Measurements from ENCODE around the gene SH3RF3.

SH3RF3 gene

DNA sequence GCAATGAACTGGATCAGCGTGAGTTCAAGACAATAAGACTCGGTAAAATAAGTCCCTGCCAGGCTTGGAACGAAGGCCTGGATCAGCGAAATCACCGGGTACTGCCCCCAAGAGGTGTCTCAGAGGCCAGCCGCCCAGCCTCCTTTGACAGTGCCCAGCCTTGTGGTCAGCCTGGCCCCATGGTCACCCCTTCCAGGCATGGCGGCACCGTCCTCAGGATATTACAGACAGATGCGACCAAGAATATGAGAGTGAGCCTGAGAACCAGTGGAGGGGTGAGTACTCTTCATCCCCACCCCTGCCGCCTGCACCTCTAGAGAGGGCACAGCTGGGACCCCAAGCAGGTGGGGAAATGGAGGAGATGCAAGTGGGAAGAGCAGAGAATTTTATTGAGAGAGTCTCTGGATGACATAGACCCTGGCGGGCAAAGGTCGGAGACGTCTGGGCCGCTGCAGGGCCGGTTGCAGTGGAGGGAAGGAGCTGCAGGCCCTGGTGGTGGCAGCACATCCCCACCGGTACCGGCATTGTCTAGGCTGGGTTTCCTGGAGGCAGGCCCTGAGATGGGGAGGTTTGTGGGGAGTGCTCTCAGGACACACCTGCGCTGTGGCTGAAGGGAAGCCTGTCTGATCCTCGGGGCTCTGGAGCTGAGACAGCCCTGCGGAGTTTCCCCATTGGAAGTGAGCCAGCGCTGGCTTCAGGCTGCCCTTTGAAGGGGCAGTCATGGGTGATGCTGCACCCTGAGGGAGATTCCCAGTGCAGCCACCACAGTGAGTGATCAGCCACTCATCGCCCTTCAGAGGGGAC is 294.8 kb downstream of the SH3RF3 start:
- no peak for TF ChIP-seq TAF1 (IDR thresholded peaks at IDR 0.05; ENCODE audit: low read depth, low read length)
- TF ChIP-seq POU2F2 (IDR thresholded peaks at IDR 0.05; ENCODE audit: low read depth, low read length) = no peak
- TF ChIP-seq POLR2A (IDR thresholded peaks at IDR 0.05; ENCODE audit: low read depth, low read length) = no peak
- TF ChIP-seq PAX5 (IDR thresholded peaks at IDR 0.05; ENCODE audit: insufficient read depth, low read length, severe bottlenecking) = no peak
- TF ChIP-seq SPI1 (IDR thresholded peaks at IDR 0.05; ENCODE audit: low read depth, low read length) = no peak
- no peak for TF ChIP-seq POLR2AphosphoS5 (IDR thresholded peaks at IDR 0.05; ENCODE audit: low read depth, low read length)
- DNase-seq (ENCODE audit: insufficient read length, low spot score) (no peak), FAIRE-seq (no peak)

DNA sequence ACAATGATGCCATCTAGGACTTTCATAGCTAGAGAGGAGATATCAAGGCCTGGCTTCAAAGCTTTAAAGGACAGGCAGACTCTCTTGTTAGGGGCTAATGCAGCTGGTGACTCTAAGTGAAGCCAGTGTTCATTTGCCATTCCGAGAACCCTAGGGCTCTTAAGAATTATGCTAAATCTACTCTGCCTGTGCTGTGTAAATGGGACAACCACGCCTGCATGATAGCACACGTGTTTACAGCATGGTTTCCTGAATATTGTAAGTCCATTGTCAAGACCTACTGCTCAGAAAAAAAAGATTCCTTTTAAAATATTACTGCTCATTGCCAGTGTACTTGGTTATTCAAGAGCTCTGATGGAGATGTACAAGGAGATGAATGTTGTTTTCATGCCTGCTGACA is 296.4 kb downstream of the SH3RF3 start:
- DNase-seq (ENCODE audit: insufficient read length, low spot score) = no peak
- TF ChIP-seq PAX5 (IDR thresholded peaks at IDR 0.05; ENCODE audit: insufficient read depth, low read length, severe bottlenecking) = no peak
- no peak for TF ChIP-seq TAF1 (IDR thresholded peaks at IDR 0.05; ENCODE audit: low read depth, low read length)
- TF ChIP-seq POU2F2 (IDR thresholded peaks at IDR 0.05; ENCODE audit: low read depth, low read length) = no peak
- TF ChIP-seq SPI1 (IDR thresholded peaks at IDR 0.05; ENCODE audit: low read depth, low read length) = no peak
- no peak for TF ChIP-seq POLR2AphosphoS5 (IDR thresholded peaks at IDR 0.05; ENCODE audit: low read depth, low read length)
- TF ChIP-seq POLR2A (IDR thresholded peaks at IDR 0.05; ENCODE audit: low read depth, low read length) = no peak
- no peak for FAIRE-seq

DNA sequence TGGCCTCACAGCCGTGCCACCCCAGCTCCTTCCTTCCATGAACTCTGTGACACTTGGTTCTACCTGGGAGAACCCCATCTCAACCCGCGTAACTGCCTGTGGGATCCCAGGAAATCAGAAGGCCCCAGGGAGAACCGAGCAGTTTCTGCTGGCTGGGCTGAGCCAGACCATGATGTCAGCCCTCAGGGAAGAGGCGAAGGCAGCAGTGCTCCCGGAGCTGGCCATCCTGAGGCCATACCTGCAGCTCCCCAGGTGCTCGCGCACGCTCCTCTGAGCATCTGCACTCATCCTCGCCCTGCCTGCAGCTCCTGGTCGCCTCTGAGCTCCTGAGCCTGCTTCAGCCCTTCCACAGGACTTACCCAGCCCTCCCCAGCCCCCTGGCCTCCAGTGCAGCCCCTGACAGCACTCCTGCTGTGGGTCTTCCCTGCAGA is 298.7 kb downstream of the SH3RF3 start:
- DNase-seq (ENCODE audit: insufficient read length, low spot score) (no peak), FAIRE-seq (no peak)
- no peak for TF ChIP-seq PAX5 (IDR thresholded peaks at IDR 0.05; ENCODE audit: insufficient read depth, low read length, severe bottlenecking)
- no peak for TF ChIP-seq SPI1 (IDR thresholded peaks at IDR 0.05; ENCODE audit: low read depth, low read length)
- no peak for TF ChIP-seq POU2F2 (IDR thresholded peaks at IDR 0.05; ENCODE audit: low read depth, low read length)

DNA sequence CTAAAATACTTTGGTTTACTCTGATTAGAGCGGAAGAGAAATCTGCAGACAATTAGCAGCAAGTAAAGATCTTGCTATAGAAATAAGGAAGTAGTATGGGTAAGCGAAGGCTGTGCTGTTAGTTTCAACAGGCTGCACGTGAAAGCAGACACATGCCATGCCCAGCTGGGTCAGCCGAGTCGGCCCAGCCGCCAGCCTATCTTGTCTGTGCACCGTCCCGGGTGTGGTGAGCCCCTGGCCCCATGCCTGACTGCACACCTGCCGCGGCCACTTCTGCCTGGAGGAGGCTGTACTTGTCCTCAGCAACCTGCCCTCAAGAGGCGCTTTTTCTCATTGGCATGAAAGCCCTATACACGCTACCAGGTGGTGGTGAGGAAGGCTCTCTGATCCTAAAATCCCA is 299.3 kb downstream of the SH3RF3 start:
- TF ChIP-seq TAF1 (IDR thresholded peaks at IDR 0.05; ENCODE audit: low read depth, low read length) (no peak), POLR2A (IDR thresholded peaks at IDR 0.05; ENCODE audit: low read depth, low read length) (no peak), POU2F2 (IDR thresholded peaks at IDR 0.05; ENCODE audit: low read depth, low read length) (no peak), PAX5 (IDR thresholded peaks at IDR 0.05; ENCODE audit: insufficient read depth, low read length, severe bottlenecking) (no peak), POLR2AphosphoS5 (IDR thresholded peaks at IDR 0.05; ENCODE audit: low read depth, low read length) (no peak), SPI1 (IDR thresholded peaks at IDR 0.05; ENCODE audit: low read depth, low read length) (no peak)
- FAIRE-seq (no peak), DNase-seq (ENCODE audit: insufficient read length, low spot score) (no peak)

DNA sequence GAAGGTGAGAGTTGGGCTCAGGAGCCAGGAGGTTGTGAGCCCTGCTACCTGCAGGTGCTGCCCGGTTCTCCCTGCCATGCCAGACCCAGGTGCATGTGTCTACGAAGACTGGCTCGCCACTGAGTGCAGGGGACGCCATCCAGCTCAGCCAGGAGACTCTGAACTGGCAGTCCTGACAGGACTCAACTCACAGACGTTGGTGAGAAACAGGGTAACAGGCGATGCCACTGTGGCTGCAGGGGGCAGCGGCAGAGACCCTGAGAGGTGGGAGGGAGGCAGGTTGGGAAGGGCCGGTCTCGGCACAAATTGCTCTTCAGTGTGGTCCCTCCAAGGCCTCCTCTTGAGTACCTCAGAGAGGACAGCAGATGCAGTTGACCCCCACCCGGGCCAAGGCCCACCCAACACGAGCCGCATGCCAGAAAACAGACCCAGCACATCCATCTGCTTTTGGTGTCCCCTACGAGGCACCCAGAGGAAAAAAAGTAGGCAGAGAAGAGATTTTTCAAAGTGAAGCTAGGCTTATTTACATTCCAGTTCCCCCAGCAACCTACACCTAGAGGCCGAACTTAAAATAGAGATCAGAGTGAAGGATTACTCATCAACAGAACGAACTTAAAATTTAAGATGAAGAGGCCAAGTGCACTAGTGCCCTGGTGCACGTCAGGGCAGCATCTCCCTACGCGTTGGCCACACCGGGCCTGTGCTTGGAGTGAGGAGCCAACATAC is 300.0 kb downstream of the SH3RF3 start:
- TF ChIP-seq POU2F2 (IDR thresholded peaks at IDR 0.05; ENCODE audit: low read depth, low read length) (no peak), SPI1 (IDR thresholded peaks at IDR 0.05; ENCODE audit: low read depth, low read length) (no peak), TAF1 (IDR thresholded peaks at IDR 0.05; ENCODE audit: low read depth, low read length) (no peak), PAX5 (IDR thresholded peaks at IDR 0.05; ENCODE audit: insufficient read depth, low read length, severe bottlenecking) (no peak), POLR2A (IDR thresholded peaks at IDR 0.05; ENCODE audit: low read depth, low read length) (no peak), POLR2AphosphoS5 (IDR thresholded peaks at IDR 0.05; ENCODE audit: low read depth, low read length) (no peak)
- no peak for DNase-seq (ENCODE audit: insufficient read length, low spot score)
- no peak for FAIRE-seq

DNA sequence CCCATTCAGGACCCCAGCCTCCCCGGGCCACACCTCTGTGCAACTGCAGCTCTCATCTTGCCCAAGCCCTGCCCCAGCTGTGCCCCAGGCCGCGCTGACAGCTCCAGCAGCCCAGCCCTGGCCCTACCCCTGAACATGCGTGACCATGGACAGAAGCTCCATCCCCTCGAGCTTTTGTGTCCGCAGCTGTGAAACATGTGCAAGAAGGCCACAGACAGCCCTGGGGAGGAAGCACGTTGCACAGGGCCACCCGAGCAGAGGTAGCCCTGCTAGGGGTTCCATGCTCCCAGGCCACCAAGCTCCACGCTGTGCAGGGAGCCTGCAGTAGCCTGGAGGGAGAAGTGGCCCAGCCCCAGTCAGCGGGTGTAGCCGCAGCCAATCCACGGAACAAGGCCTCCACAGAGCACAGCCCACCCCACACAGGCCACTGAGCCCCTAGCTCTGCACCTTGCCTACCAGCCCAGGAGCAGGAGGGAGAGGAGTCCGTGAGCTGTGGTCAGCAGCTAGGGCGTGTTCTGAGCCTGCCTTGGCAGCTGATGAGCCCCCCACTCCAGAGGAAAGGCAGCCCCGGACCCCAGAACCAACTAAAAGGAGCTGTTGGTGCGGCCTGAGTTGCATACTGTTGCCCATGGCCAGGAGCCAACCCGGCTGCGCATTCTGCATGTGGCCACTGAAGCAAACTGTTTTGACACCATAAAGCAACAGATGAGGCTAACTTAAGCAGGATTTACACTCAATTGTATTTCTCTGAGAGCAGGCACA is 300.7 kb downstream of the SH3RF3 start:
- DNase-seq (ENCODE audit: insufficient read length, low spot score) (no peak), FAIRE-seq (no peak)
- TF ChIP-seq POLR2A (IDR thresholded peaks at IDR 0.05; ENCODE audit: low read depth, low read length) (no peak), TAF1 (IDR thresholded peaks at IDR 0.05; ENCODE audit: low read depth, low read length) (no peak), POLR2AphosphoS5 (IDR thresholded peaks at IDR 0.05; ENCODE audit: low read depth, low read length) (no peak)

DNA sequence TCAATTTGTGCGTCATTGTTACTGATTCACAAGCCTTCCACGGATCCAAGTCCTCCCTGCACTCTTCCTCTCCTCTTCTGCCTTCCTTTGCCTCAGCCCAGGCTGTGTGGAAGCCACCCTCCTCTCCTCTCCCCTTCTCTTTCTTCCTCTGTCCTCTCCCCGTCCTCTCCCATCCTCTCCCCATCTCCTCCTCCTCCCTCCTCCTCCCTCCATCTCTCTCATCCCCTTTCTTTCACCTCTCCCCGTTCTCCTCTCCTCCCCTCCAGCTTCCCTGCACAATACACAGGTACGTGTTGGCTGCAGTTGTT is 301.3 kb downstream of the SH3RF3 start:
- no peak for FAIRE-seq

DNA sequence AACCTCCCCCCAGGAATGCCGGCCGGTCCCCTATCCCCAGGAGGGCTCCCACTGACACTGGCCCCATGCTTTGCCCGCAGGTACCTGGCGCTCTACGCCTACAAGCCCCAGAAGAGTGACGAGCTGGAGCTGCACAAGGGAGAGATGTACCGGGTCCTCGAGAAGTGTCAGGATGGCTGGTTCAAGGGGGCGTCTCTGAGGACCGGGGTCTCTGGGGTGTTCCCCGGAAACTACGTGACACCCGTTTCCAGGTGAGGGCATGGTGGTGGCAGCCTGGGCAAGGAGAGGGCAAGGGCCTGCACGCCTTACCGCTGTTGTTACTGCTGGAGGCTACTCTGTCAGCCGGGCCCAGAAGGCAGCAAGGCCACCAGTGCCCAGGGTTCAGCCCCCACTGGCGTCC is 303.4 kb downstream of the SH3RF3 start:
- DNase-seq (ENCODE audit: insufficient read length, low spot score) = no peak
- TF ChIP-seq POLR2A (IDR thresholded peaks at IDR 0.05; ENCODE audit: low read depth, low read length) = no peak
- TF ChIP-seq POLR2AphosphoS5 (IDR thresholded peaks at IDR 0.05; ENCODE audit: low read depth, low read length) = no peak
- no peak for TF ChIP-seq PAX5 (IDR thresholded peaks at IDR 0.05; ENCODE audit: insufficient read depth, low read length, severe bottlenecking)
- no peak for TF ChIP-seq POU2F2 (IDR thresholded peaks at IDR 0.05; ENCODE audit: low read depth, low read length)
- TF ChIP-seq SPI1 (IDR thresholded peaks at IDR 0.05; ENCODE audit: low read depth, low read length) = no peak
- TF ChIP-seq TAF1 (IDR thresholded peaks at IDR 0.05; ENCODE audit: low read depth, low read length) = no peak
- FAIRE-seq = no peak

More for the DNA sequence above, 301.3 kb downstream of the SH3RF3 start:
- TF ChIP-seq POLR2AphosphoS5 (IDR thresholded peaks at IDR 0.05; ENCODE audit: low read depth, low read length) (no peak), PAX5 (IDR thresholded peaks at IDR 0.05; ENCODE audit: insufficient read depth, low read length, severe bottlenecking) (no peak), POLR2A (IDR thresholded peaks at IDR 0.05; ENCODE audit: low read depth, low read length) (no peak), POU2F2 (IDR thresholded peaks at IDR 0.05; ENCODE audit: low read depth, low read length) (no peak), TAF1 (IDR thresholded peaks at IDR 0.05; ENCODE audit: low read depth, low read length) (no peak), SPI1 (IDR thresholded peaks at IDR 0.05; ENCODE audit: low read depth, low read length) (no peak)
- no peak for DNase-seq (ENCODE audit: insufficient read length, low spot score)

DNA sequence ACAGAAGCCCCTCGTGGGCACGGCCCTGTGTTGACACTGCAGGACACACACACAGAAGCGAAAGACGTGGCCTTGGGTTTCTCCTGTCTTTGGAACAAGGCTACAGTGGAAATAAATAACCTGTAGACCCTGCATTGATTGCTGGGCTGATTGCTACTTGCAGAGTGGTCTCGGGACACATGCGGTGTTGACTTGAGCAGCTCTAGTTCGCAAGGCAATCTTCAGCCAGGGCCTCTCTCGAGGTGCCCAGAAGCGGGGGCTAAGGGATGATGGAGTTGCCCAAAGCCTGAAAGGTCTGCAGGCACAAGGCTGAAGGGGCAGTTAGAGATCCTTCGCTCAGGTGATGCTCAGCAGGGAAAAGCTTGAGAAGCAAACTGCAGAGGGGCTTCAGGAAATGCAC is 304.5 kb downstream of the SH3RF3 start:
- TF ChIP-seq POLR2A (IDR thresholded peaks at IDR 0.05; ENCODE audit: low read depth, low read length) (no peak), SPI1 (IDR thresholded peaks at IDR 0.05; ENCODE audit: low read depth, low read length) (no peak), PAX5 (IDR thresholded peaks at IDR 0.05; ENCODE audit: insufficient read depth, low read length, severe bottlenecking) (no peak), POLR2AphosphoS5 (IDR thresholded peaks at IDR 0.05; ENCODE audit: low read depth, low read length) (no peak), POU2F2 (IDR thresholded peaks at IDR 0.05; ENCODE audit: low read depth, low read length) (no peak), TAF1 (IDR thresholded peaks at IDR 0.05; ENCODE audit: low read depth, low read length) (no peak)
- DNase-seq (ENCODE audit: insufficient read length, low spot score) (no peak), FAIRE-seq (no peak)
